WERI-Rb-1 (cell line): ENCODE results near the gene MRPL19.
A peak's percentile ranks its signal among the peaks of the same experiment; 100 is the strongest.

Source experiments
- DNase-seq: peaks from one replicate; pipeline ENCODE4 v3.0.0-alpha.2; 2020
- H3K27ac ChIP-seq: fragments of 250-450 bp; sonication (Bioruptor Pico); 2 replicates; pipeline ENCODE4 v1.5.1; 2020; ENCODE audit warnings: mild to moderate bottlenecking, moderate library complexity
- H3K27me3 ChIP-seq: fragments of 250-450 bp; sonication (Bioruptor Pico); 2 replicates; pipeline ENCODE4 v1.5.1; 2021; ENCODE audit warnings: mild to moderate bottlenecking, low read depth, moderate library complexity; ENCODE audit not compliant: insufficient read depth, severe bottlenecking
- H3K36me3 ChIP-seq: fragments of 250-450 bp; sonication (Bioruptor Pico); 2 replicates; pipeline ENCODE4 v1.5.1; 2020; ENCODE audit warnings: mild to moderate bottlenecking, moderate library complexity
- H3K4me3 ChIP-seq: 2 replicates; pipeline ENCODE4 v1.5.1; 2011; ENCODE audit warnings: low read depth, mild to moderate bottlenecking, control low read depth, low read length
- H3K9me3 ChIP-seq: fragments of 250-450 bp; sonication (Bioruptor Pico); 2 replicates; pipeline ENCODE4 v1.5.1; 2021; ENCODE audit warnings: mild to moderate bottlenecking, moderate library complexity; ENCODE audit not compliant: severe bottlenecking
- CTCF ChIP-seq: IDR thresholded peaks from 2 replicates; pipeline ENCODE4 v1.5.1; 2011; ENCODE audit warnings: low read depth, mild to moderate bottlenecking, control low read depth, inconsistent platforms, low read length

Gene MRPL19

GRCh38 chr2:75632091-75632701, 14.4 kb upstream of the MRPL19 start:
- TF ChIP-seq CTCF = no peak
- H3K9me3 ChIP-seq = no peaks in the 10 kb centered on the region
- no peak for DNase-seq
- H3K4me3 ChIP-seq = no peak overlapping the region
- H3K27ac ChIP-seq = no peak overlapping the region
- no peaks in the 10 kb centered on the region for H3K36me3 ChIP-seq
- no peaks in the 10 kb centered on the region for H3K27me3 ChIP-seq

GRCh38 chr2:75632813-75633212, 13.8 kb upstream of the MRPL19 start:
- no peak overlapping the region for H3K27ac ChIP-seq
- no peaks in the 10 kb centered on the region for H3K9me3 ChIP-seq
- H3K36me3 ChIP-seq = no peaks in the 10 kb centered on the region
- H3K27me3 ChIP-seq = no peaks in the 10 kb centered on the region
- TF ChIP-seq CTCF = no peak
- no peak overlapping the region for H3K4me3 ChIP-seq
- no peak for DNase-seq

- TF ChIP-seq CTCF = no peak
- Histone ChIP-seq H3K27ac (no peak overlapping the region), H3K4me3 (no peak overlapping the region), H3K9me3 (no peaks in the 10 kb centered on the region), H3K27me3 (no peaks in the 10 kb centered on the region), H3K36me3 (no peaks in the 10 kb centered on the region)
- DNase-seq = no peak
These were observed 13.0 kb upstream of the MRPL19 start for GRCh38 chr2:75633620-75634019.

- Histone ChIP-seq H3K36me3 (no peaks in the 10 kb centered on the region), H3K27ac (no peak overlapping the region), H3K9me3 (no peaks in the 10 kb centered on the region), H3K27me3 (no peaks in the 10 kb centered on the region), H3K4me3 (no peak overlapping the region)
- DNase-seq = no peak
- TF ChIP-seq CTCF = no peak
These were observed 11.6 kb upstream of the MRPL19 start for GRCh38 chr2:75634945-75635344.

GRCh38 chr2:75637568-75637967, 9.0 kb upstream of the MRPL19 start:
- H3K4me3 ChIP-seq = no peak overlapping the region
- DNase-seq = no peak
- H3K27me3 ChIP-seq = no peaks in the 10 kb centered on the region
- H3K36me3 ChIP-seq = no peaks in the 10 kb centered on the region
- no peaks in the 10 kb centered on the region for H3K9me3 ChIP-seq
- H3K27ac ChIP-seq = no peak overlapping the region
- TF ChIP-seq CTCF = 0 out of 2 replicates have a peak, but pooled peaks have one; percentile 22

GRCh38 chr2:75640621-75641121, 5.9 kb upstream of the MRPL19 start:
- no peaks in the 10 kb centered on the region for H3K36me3 ChIP-seq
- H3K4me3 ChIP-seq = no peak overlapping the region
- no peaks in the 10 kb centered on the region for H3K9me3 ChIP-seq
- no peak overlapping the region for H3K27ac ChIP-seq
- TF ChIP-seq CTCF = peak; percentile 99
- DNase-seq = peak; percentile 68
- H3K27me3 ChIP-seq = no peaks in the 10 kb centered on the region
